ENCODE data around the gene FAH. TPM values are rescaled to one million over a fixed set of nuclear protein-coding genes. Genes with fewer than 3 reads are reported as not detected.

Gene FAH
- total RNA-seq, 2 experiments from 2014 or later: 58.9 to 61.0 TPM

GRCh38 chr15:80185152-80185551, 32.4 kb downstream of the FAH start:
- H3K9me3 Mint-ChIP-seq: no peaks in the 10 kb centered on the region
- H3K4me3 Mint-ChIP-seq: no peak overlapping the region
- no peak overlapping the region for H3K27ac Mint-ChIP-seq
- POLR2A ChIA-PET: no interaction called here
- intact Hi-C loops (cut with micrococcal nuclease): no loop called here
- no peaks in the 10 kb centered on the region for H3K27me3 Mint-ChIP-seq
- no peak for ATAC-seq
- CTCF ChIA-PET: no interaction called here
- TF ChIP-seq CTCF (IDR thresholded peaks at IDR 0.05): no peak
- no peaks in the 10 kb centered on the region for H3K4me1 Mint-ChIP-seq (ENCODE audit: low read depth)
- peaks cover 49% of the 10 kb centered on the region for H3K36me3 Mint-ChIP-seq (ENCODE audit: low read depth)
- DNase-seq: no peak

- DNase-seq (no peak), ATAC-seq (no peak)
- intact Hi-C loops (cut with micrococcal nuclease): no loop called here
- TF ChIP-seq CTCF (IDR thresholded peaks at IDR 0.05): no peak
- ChIA-PET POLR2A (no interaction called here), CTCF (no interaction called here)
- Mint-ChIP-seq H3K9me3 (no peaks in the 10 kb centered on the region), H3K4me3 (no peak overlapping the region), H3K27me3 (no peaks in the 10 kb centered on the region), H3K36me3 (ENCODE audit: low read depth) (peaks cover 49% of the 10 kb centered on the region), H3K4me1 (ENCODE audit: low read depth) (no peaks in the 10 kb centered on the region), H3K27ac (no peak overlapping the region)
These were observed 33.3 kb downstream of the FAH start for GRCh38 chr15:80186066-80186465.

GRCh38 chr15:80186597-80186996, 33.8 kb downstream of the FAH start:
- no peak for DNase-seq
- no peaks in the 10 kb centered on the region for H3K4me1 Mint-ChIP-seq (ENCODE audit: low read depth)
- intact Hi-C loops (cut with micrococcal nuclease): no loop called here
- H3K9me3 Mint-ChIP-seq: no peaks in the 10 kb centered on the region
- peaks cover 49% of the 10 kb centered on the region for H3K36me3 Mint-ChIP-seq (ENCODE audit: low read depth)
- ChIA-PET CTCF (no interaction called here), POLR2A (no interaction called here)
- H3K4me3 Mint-ChIP-seq: no peak overlapping the region
- no peaks in the 10 kb centered on the region for H3K27me3 Mint-ChIP-seq
- H3K27ac Mint-ChIP-seq: no peak overlapping the region
- no peak for TF ChIP-seq CTCF (IDR thresholded peaks at IDR 0.05)
- ATAC-seq: no peak

GRCh38 chr15:80188251-80188650, 35.5 kb downstream of the FAH start:
- Mint-ChIP-seq H3K4me1 (ENCODE audit: low read depth) (no peaks in the 10 kb centered on the region), H3K27me3 (no peaks in the 10 kb centered on the region), H3K9me3 (no peaks in the 10 kb centered on the region), H3K4me3 (no peak overlapping the region), H3K36me3 (ENCODE audit: low read depth) (peaks cover 40% of the 10 kb centered on the region), H3K27ac (no peak overlapping the region)
- intact Hi-C loops (cut with micrococcal nuclease): no loop called here
- DNase-seq (no peak), ATAC-seq (no peak)
- ChIA-PET CTCF (no interaction called here), POLR2A (no interaction called here)
- TF ChIP-seq CTCF (IDR thresholded peaks at IDR 0.05): no peak

- no peak for DNase-seq
- no peak for TF ChIP-seq CTCF (IDR thresholded peaks at IDR 0.05)
- no peak for ATAC-seq
- intact Hi-C loops (cut with micrococcal nuclease): no loop called here
- Mint-ChIP-seq H3K4me1 (ENCODE audit: low read depth) (no peaks in the 10 kb centered on the region), H3K9me3 (no peaks in the 10 kb centered on the region), H3K27me3 (no peaks in the 10 kb centered on the region), H3K36me3 (ENCODE audit: low read depth) (peaks cover 21% of the 10 kb centered on the region), H3K4me3 (no peak overlapping the region), H3K27ac (no peak overlapping the region)
- ChIA-PET CTCF (interaction anchor here (1.5 to 2.7 kb wide), 2 partner anchors 18 to 811 kb away, joined by 4 to 7 read pairs; no protein-coding TSS in a partner anchor), POLR2A (no interaction called here)
These were observed 38.4 kb downstream of the FAH start for GRCh38 chr15:80191198-80191597.
